Fibroblast of lung (primary cell): ENCODE measurements around the gene SEC24A.

Experiments used
- CTCF ChIP-seq, 2 donors: IDR thresholded peaks in 1 of 2; conservative IDR thresholded peaks in 1 of 2; 1 replicate in 1 of 2; 2 replicates in 1 of 2; pipeline ENCODE4 v1.5.1; 2011 to 2012; ENCODE audit warnings: low read length in 2 of 2, control low read depth in 1 of 2, inconsistent platforms in 1 of 2, low read depth in 1 of 2, mild to moderate bottlenecking in 1 of 2
- EZH2 ChIP-seq: IDR thresholded peaks from 2 replicates; pipeline ENCODE4 v1.5.1; 2012; ENCODE audit warnings: low read length, control low read depth, mild to moderate bottlenecking; ENCODE audit errors: missing control alignments

GRCh38 chr5:134777366-134777765, 128.8 kb downstream of the SEC24A start:
- TF ChIP-seq CTCF (conservative IDR thresholded peaks at IDR 0.05 in 1 of 2, IDR thresholded peaks at IDR 0.05 in 1 of 2; ENCODE audit: low read depth in 1 of 2, low read length in 2 of 2) (no peak), EZH2 (no peak)
